VCaP (cell line): ENCODE data around the gene PLOD1.
"Not testable (repeated sequence)": the region's sequence is repeated elsewhere in the genome, so short reads cannot be mapped to it uniquely, and the experiment has no call there.

ENCODE experiments used
- H3K27ac ChIP-seq: fragments of 450-650 bp; 2 replicates; pipeline ENCODE4 v1.5.1; 2017
- TF ChIP-seq, protein P1 (sequence below): fragments of 450-650 bp; conservative IDR thresholded peaks from 2 replicates; pipeline ENCODE4 v1.5.1; 2017; ENCODE audit warnings: mild to moderate bottlenecking, moderate library complexity

Gene PLOD1

DNA sequence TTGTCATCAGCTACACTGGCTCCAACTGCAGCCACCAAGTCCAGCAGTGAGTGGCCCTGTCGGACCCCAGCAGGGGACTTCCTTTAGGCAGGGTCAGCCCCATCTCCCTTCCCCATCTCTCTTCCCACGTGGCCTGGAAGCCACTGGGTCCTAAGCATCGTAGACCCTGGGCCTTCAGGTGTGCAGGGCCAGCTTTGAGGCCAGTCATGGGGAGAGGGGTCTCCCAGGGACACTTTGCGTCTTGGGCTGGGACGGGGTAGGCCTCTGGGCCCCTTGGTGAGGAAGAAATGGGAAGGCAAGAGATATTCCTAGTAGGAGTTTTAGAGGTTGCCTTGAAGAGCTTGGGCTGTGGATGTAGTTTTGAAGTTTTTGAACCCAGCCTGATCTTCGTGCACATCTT is 72.7 kb downstream of the PLOD1 start:
- TF ChIP-seq, protein P1, sequence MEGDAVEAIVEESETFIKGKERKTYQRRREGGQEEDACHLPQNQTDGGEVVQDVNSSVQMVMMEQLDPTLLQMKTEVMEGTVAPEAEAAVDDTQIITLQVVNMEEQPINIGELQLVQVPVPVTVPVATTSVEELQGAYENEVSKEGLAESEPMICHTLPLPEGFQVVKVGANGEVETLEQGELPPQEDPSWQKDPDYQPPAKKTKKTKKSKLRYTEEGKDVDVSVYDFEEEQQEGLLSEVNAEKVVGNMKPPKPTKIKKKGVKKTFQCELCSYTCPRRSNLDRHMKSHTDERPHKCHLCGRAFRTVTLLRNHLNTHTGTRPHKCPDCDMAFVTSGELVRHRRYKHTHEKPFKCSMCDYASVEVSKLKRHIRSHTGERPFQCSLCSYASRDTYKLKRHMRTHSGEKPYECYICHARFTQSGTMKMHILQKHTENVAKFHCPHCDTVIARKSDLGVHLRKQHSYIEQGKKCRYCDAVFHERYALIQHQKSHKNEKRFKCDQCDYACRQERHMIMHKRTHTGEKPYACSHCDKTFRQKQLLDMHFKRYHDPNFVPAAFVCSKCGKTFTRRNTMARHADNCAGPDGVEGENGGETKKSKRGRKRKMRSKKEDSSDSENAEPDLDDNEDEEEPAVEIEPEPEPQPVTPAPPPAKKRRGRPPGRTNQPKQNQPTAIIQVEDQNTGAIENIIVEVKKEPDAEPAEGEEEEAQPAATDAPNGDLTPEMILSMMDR, result no peak
- no peak overlapping the region for H3K27ac ChIP-seq

GRCh38 chr1:12008355-12008754 is 73.8 kb downstream of the PLOD1 start:
- H3K27ac ChIP-seq, result not testable (repeated sequence)

DNA sequence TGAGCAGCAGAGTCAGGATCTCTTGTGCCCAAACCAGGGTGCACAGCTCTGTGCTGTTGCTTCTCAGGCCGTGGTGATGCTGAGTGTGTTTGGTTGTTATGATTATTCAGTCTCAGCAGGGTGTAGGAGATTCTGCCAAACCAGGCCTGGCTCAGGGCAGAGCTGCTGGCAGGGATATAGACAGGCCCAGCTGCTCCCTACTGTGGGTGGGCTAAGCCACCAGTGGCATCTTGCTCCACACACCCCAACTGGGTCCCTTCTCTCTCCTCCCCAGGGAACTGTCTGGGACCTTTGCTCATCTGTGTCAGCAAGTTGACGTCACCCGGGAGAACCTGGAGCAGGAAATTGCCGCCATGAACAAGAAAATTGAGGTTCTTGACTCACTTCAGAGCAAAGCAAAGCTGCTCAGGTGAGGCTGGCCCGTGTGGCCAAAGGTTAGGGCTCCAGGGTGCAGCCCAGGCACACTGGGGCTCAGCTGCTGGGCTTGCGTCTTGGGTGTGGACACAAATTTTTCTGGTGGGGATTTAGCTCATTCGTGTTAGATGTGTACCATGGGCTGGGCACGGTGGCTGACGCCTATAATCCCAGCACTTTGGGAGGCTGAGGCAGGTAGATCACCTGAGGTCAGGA is 74.9 kb downstream of the PLOD1 start:
- H3K27ac ChIP-seq, result no peak overlapping the region
- TF ChIP-seq, protein P1, result no peak

DNA sequence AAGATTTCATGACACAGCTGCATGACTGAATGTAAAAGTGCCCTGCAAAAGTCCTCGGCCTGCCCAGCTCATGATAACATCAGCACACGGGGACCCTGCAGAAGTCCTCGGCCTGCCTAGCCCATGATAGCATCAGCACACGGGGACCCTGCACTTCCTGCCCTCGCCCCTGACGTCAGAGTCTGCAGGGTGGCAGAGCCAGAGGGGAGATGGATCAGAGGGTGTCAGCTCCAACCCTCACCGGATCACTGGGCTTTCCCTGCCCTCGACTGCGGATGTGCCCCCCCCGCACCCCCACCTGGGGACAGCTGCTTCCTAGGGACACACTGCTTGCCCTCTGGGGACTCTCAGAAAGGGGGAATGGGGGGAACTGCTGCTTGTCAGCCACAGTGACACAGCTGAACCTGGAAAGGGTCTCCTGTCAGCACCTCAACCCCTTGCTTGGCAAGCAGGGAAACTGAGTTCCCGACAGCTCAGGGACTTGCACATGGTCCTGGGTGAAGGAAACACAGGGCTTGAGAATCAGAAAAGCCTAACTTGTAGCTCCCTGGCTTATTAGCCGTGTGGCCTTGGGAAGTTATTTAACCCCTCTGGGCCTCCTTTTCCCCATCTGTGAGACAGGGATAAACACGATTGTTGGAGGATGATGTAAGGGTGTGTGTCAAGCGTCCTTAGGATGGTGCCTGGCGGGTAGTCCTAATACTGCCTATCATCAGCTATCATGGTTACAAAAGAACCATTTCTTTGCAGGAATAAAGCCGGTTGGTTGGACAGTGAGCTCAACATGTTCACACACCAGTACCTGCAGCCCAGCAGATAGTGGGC is 76.4 kb downstream of the PLOD1 start:
- TF ChIP-seq, protein P1, result no peak
- no peak overlapping the region for H3K27ac ChIP-seq

DNA sequence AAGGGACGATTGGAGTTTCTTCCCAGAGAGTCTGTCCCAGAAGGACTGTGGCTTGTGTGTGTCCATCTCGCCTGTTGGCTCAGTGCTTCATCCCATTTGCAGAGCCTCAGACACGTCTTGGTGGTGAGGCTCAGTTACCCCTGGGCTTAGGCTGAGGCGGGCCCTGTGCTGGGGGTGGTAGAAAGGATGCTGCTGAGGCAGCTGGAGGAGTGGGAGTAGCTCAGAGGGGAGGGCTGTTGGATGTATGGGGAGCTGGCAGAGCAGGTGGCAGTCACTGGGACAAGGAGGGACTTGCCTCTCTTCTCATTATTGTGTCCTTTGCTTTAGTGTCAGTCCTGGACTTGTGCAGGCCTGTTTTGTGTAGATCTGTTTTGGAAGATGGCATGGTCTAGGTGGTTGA is 77.5 kb downstream of the PLOD1 start:
- no peak overlapping the region for H3K27ac ChIP-seq
- TF ChIP-seq, protein P1, result no peak

DNA sequence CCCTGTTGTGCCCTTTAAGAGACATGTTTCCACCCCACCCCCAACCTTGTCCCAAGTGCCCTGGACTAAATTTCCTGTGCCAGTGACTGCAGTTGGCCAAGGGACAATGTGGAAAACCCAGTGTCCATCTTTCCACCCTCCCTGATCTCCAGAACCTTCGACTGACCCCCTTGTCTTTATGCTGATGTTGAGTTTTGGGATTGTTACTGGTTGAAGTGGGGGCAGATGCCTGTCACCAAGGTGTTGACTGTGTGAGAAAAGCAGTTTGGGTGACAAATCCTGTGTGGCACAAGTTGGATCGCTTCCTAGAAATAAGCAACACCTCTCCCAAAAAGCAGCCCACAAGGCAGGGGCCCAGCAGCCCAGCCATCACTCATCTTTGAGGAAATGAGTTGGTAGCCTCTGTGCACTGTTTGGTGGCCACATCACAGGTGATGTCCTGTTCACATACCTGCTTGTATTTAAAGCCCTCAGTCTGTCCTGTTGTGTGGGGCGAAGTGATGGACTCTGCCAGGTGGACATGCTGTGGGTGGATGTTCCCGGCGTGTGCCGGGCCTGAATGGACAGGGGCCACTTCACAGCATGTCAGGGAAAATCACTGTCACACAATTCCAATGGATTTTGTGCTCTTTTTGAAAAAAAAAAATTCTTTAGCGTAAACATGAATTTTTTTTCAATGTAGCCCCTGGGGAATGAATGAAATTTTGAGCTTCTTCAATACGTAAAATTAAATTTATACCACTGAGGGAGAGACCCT is 78.2 kb downstream of the PLOD1 start:
- TF ChIP-seq, protein P1, result no peak
- H3K27ac ChIP-seq, result no peak overlapping the region

DNA sequence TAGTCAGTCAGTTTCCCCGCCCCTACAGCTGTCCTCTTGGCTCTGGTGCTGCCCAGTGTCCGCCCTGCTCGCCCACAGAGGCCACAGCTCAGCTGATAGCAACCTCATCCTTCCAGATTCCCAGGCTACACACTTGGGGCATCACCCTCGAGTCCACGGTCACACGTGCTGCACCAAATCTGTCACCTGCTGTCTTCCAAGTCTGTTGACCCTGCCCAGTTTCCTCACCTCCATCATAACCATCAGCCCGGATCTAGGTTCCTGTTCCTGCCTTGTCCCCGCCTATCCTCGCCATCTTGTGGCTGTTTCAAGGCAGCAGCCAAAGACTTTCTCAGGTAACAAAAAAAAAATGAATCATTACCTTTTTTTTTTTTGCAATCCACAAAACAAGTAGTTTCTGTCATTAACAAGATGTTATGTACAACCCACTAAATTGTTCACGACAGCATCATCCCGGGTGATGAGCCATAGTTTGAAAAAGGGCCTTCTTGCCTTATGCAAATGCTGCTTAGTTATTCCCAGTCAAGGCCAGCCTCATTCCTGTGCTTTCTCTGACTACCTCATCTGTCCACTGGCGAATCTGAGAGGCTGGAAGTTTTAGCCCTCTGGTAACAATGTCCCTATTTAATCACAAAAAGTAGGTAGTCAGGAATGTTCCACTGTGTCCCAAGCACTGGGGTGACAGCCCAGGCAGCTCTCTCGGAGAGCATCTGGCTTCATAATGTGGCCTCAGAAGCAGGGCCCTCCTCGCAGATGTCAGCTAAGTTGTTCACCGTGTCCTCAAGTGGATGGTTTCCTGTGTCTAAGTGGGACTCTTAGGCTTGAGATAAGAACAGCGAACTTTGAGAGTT is 79.8 kb downstream of the PLOD1 start:
- TF ChIP-seq, protein P1, result peak; percentile 26; the same call in 1 of the 2 replicates
- no peak overlapping the region for H3K27ac ChIP-seq
